ENCODE results near the gene MRPL2.

MRPL2 gene

DNA sequence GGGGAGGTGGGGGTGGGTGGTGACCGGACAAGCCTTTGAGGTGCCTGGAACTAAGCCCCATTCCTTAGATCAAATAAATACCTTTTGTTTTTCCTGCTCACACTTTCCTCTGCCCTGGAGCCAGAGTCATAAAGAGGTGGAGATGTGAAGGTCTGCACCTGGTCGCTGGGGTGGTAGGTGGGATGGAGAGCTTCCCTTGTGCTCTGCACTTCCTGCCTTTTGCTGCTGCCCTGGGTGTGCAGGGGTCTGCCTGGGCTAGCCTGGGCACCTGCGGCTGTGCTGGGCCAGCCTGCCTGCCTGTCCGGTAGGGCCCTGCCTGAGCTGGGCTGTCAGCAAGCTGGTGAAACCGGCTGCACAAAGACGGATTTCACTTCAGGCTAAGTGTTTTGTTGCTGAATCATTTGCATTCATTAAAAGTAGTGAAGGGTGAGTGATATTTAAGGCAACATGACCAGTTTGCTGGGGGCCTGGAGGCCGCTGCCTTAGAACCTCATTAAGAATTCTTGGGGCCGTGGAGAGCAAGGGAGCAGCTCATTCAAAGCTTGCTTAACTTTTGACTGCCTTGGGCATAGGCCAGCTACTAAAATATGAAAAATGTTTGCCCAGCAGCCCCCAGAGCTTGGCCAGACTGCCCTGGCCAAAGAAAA is 37.3 kb upstream of the MRPL2 start:
- TF ChIP-seq, protein P1, sequence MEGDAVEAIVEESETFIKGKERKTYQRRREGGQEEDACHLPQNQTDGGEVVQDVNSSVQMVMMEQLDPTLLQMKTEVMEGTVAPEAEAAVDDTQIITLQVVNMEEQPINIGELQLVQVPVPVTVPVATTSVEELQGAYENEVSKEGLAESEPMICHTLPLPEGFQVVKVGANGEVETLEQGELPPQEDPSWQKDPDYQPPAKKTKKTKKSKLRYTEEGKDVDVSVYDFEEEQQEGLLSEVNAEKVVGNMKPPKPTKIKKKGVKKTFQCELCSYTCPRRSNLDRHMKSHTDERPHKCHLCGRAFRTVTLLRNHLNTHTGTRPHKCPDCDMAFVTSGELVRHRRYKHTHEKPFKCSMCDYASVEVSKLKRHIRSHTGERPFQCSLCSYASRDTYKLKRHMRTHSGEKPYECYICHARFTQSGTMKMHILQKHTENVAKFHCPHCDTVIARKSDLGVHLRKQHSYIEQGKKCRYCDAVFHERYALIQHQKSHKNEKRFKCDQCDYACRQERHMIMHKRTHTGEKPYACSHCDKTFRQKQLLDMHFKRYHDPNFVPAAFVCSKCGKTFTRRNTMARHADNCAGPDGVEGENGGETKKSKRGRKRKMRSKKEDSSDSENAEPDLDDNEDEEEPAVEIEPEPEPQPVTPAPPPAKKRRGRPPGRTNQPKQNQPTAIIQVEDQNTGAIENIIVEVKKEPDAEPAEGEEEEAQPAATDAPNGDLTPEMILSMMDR (IDR thresholded peaks at IDR 0.05), result no peak

DNA sequence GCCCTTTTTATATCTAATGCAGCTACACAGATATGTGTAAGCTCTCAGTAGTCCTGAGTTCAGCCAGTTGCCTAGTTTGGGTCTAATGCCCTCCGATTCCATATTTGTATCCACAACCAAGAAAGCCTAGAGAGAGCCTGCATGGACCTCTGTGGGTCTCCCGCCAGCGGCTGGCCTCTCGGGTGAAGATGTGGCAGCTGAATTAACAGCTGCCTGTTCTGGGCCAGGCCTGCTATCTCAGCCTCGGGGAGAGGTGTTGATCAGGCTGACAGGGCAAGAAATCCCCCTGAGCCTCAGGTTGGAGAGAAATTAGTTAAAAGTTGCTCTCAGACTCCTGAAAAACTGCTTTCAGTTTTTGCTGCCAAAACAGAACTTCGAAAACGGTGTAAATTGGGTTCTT is 36.7 kb upstream of the MRPL2 start:
- TF ChIP-seq, protein P1 (IDR thresholded peaks at IDR 0.05), result no peak

DNA sequence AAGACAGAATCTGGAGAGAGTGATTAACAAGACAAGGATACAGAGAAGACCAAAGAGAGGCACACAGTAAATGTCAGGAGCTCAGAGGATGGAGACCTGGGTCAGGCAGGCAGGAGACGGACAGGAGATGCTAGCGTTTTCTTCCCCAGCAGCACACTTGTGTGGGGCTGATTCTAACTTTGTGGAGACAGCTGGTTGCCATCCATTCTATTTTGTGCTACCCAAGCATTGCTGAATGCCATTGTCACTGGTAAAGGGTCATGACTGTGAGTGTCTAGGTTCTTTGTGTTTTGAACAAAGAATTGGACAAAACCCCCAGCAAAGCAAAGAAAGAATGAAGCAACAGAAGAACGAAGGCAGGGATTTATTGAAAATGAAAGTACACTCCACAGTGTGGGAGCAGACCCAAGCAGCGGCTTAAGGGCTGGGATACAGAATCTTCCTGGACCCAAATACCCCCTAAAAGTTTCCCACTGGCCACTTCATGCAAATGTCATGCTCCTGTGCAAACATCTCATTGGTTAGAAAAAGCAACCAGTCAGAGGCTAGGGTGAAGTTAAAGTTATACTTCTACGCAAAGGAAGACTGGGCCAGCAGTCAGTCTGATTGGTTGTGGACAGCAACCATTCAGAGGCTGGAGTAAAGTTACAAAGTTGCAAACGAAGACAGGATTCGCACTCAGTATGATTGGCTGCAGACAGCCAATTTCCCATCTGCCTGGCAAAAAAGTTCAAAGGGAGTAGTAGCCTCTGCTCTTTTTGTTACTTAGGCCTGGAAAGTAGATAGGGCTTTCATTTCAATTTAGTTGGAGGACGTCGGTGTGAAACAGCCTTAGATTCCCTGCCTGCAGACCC is 34.4 kb upstream of the MRPL2 start:
- TF ChIP-seq, protein P1 (IDR thresholded peaks at IDR 0.05), result no peak

DNA sequence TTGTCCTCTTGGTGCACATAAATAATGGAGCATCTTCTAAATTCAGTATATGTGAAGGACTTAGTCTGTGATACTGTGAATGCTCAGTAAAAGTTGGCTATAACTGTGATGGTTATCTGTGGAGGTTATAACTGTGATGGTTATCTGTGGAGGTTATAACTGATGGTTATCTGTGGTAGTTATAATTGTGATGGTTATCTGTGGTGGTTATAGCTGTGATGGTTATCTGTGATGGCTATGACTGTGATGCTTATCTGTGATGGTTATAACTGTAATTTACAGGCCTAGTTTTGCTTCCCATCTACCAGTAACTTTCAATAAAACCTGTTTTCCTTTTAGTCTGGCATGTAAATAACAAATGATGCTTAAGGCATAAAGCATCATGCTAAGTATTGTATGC is 33.4 kb upstream of the MRPL2 start:
- TF ChIP-seq, protein P1 (IDR thresholded peaks at IDR 0.05), result no peak

DNA sequence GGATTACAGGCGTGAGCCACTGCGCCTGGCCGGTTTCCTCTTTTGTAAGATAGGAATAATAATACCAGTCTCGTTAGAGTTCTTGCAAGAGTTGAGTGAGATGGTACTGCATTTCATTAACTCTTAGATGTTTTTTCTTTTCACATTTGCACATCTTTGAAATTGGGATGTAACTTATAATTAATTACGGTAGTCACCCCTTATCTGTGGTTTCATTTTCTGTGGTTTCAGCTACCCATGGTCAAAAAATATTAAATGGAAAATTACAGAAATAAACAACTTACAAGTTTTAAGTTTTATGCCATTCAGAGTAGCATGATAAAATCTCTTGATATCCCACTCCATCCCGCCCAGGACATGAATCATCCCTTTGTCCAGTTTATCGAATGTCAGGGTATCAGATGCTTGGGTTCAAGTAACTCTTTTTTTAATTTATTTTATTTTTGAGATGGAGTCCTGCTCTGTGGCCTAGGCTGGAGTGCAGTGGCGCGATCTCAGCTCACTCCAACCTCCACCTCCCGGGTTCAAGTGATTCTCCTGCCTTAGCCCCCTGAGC is 32.3 kb upstream of the MRPL2 start:
- TF ChIP-seq, protein P1 (IDR thresholded peaks at IDR 0.05), result no peak

DNA sequence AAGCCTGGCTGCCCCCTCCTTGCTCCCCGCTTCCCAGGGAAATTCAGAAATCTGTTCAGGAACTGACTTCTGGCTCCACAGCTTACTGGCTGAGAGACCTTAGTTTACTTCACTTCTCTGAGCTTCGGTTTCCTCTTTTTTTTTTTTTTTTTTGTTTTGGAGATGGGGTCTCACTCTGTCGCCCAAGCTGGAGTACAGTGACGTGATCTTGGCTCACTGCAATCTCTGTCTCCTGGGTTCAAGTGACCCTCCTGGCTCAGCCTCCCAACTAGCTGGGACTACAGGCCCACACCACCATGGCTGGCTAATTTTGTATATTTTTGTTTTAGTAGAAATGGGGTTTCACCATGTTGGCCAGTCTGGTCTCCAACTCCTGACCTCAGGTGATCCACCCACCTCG is 31.8 kb upstream of the MRPL2 start:
- TF ChIP-seq, protein P1 (IDR thresholded peaks at IDR 0.05), result no peak

DNA sequence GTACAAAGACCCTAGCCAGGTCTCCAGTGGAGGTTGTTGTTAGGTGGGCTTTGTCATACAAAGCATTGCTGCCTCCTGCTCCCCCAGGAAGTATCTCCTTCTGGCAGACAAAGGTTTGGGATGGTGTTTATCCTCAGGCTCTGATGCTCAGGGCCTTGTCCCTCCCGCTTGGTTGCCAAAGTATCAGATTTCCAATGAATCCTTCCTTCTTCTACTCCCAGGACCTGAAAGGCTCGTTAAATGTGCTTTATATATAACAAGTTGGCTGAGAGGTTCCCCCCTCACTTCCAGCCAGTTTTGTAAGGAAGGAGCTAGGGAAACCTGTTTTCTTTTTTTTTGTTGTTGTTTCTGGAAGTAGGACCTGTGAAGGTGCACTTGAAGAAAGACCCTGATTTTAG is 31.3 kb upstream of the MRPL2 start:
- TF ChIP-seq, protein P1 (IDR thresholded peaks at IDR 0.05), result no peak

All from LNCAP (cell line).